K562 (cell line): ENCODE results near the gene FAM177B. TPM values are rescaled to one million over a fixed set of nuclear protein-coding genes. Genes with fewer than 3 reads are reported as not detected.

Experiments
- C11orf30 ChIP-seq: fragments of 450-650 bp; IDR thresholded peaks from 2 replicates; pipeline ENCODE4 v1.6.1; 2016; ENCODE audit warnings: low read depth, mild to moderate bottlenecking
- DMBX1 ChIP-seq: fragments of 250-450 bp; sonication (Bioruptor Pico); IDR thresholded peaks from 2 replicates; pipeline ENCODE4 v1.8.0; 2022; ENCODE audit warnings: inconsistent platforms, mild to moderate bottlenecking, moderate library complexity, borderline replicate concordance
- GABPB2 ChIP-seq: fragments of 250-450 bp; sonication (Bioruptor Pico); conservative IDR thresholded peaks from 2 replicates; pipeline ENCODE4 v1.5.1; 2021; ENCODE audit warnings: mild to moderate bottlenecking
- HCFC1 ChIP-seq: IDR thresholded peaks from 2 replicates; pipeline ENCODE4 v1.6.1; 2012; ENCODE audit warnings: low read depth, low read length, improper control_type of control experiment
- KLF1 ChIP-seq: fragments of 450-650 bp; IDR thresholded peaks from 2 replicates; pipeline ENCODE4 v1.6.1; 2016; ENCODE audit warnings: missing genetic modification characterization, missing compliant biosample characterization
- MAFF ChIP-seq: IDR thresholded peaks from 2 replicates; pipeline ENCODE4 v1.6.1; 2012; ENCODE audit warnings: low read length, improper control_type of control experiment
- RBM15 ChIP-seq: fragments of 200-400 bp; formaldehyde crosslinking; IDR thresholded peaks from 2 replicates; pipeline ENCODE4 v1.6.1; 2018; ENCODE audit warnings: mild to moderate bottlenecking, low read length, moderate library complexity; ENCODE audit not compliant: insufficient read depth
- RCOR1 ChIP-seq, 2 experiments: IDR thresholded peaks; 2 replicates each; pipeline ENCODE4 v1.6.1; 2012; ENCODE audit warnings: low read depth in 2 of 2, low read length in 2 of 2, borderline replicate concordance in 1 of 2, improper control_type of control experiment in 1 of 2
- SMARCC2 ChIP-seq: fragments of 450-650 bp; IDR thresholded peaks from 2 replicates; pipeline ENCODE4 v1.6.1; 2017; ENCODE audit warnings: antibody characterized with exemption, moderate library complexity, mild to moderate bottlenecking, low read depth
- SRSF9 ChIP-seq: fragments of 200-400 bp; formaldehyde crosslinking; IDR thresholded peaks from 2 replicates; pipeline ENCODE4 v1.6.1; 2017; ENCODE audit warnings: low read depth, low read length, borderline replicate concordance
- TEAD4 ChIP-seq, 2 experiments: sonication (generic) in 1 of 2; formaldehyde crosslinking in 1 of 2; IDR thresholded peaks; 2 replicates each; pipeline versions ENCODE4 v1.6.1 to v1.8.0; 2012 to 2022; ENCODE audit warnings: borderline replicate concordance in 1 of 2, inconsistent platforms in 1 of 2, low read length in 1 of 2, mild to moderate bottlenecking in 1 of 2, missing genetic modification reagents in 1 of 2
- U2AF2 ChIP-seq: fragments of 200-400 bp; formaldehyde crosslinking; optimal IDR thresholded peaks from 2 replicates; pipeline ENCODE3; 2017; ENCODE audit warnings: low read depth, mild to moderate bottlenecking, low read length
- XRCC3 ChIP-seq: fragments of 450-650 bp; IDR thresholded peaks from 2 replicates; pipeline ENCODE4 v1.6.1; 2017; ENCODE audit warnings: mild to moderate bottlenecking, moderate library complexity
- ZNF124 ChIP-seq: sonication (generic); formaldehyde crosslinking; IDR thresholded peaks from 2 replicates; pipeline ENCODE4 v1.8.1; 2022; ENCODE audit warnings: missing genetic modification reagents
- ZNF780A ChIP-seq: fragments of 250-450 bp; sonication (Bioruptor Pico); IDR thresholded peaks from 2 replicates; pipeline ENCODE4 v1.5.0; 2021; ENCODE audit warnings: mild to moderate bottlenecking
- polyA plus RNA-seq, 8 experiments: library from polyadenylated mRNA; depleted of rRNA in 4 of 8; stranded (reverse) in 5 of 8; unstranded in 3 of 8; fragments of >200 nt; fragmentation: Nextera tagmentation in 2 of 8; fragmentation: Illumina TruSeq in 1 of 8; extraction: Ambion mirVana in 2 of 8; extraction: Trizol in 1 of 8; gene quantifications; 2 replicates each; pipeline versions ENCODE4 v1.2.1 to v1.2.3, GENCODE V29; 2011 to 2014; ENCODE audit warnings: inconsistent platforms in 1 of 8, missing spikeins in 1 of 8
- total RNA-seq, 7 experiments: library from RNA; depleted of rRNA in 6 of 7; stranded (reverse); fragments of >200 nt in 6 of 7; fragmentation: Illumina TruSeq in 2 of 7; extraction: Trizol in 2 of 7; gene quantifications; 2 replicates each; pipeline versions ENCODE4 v1.2.1 to v1.2.3, GENCODE V29; 2011 to 2021; ENCODE audit warnings: low replicate concordance in 1 of 7
- TF ChIP-seq, protein P1 (sequence below): sonication (generic); formaldehyde crosslinking; IDR thresholded peaks from 2 replicates; pipeline ENCODE4 v1.8.0; 2022; ENCODE audit warnings: mild to moderate bottlenecking, missing genetic modification reagents
- TF ChIP-seq, protein P2 (sequence below): fragments of 200-800 bp; sonication (Bioruptor generic); IDR thresholded peaks from 2 replicates; pipeline ENCODE4 v1.6.1; 2017; ENCODE audit warnings: missing genetic modification characterization, missing compliant biosample characterization

Gene FAM177B
- total and polyA plus RNA-seq, 9 of the 15 experiments (the other 6 are each of a cell fraction or from before 2014, with no cell fraction given): not detected

DNA sequence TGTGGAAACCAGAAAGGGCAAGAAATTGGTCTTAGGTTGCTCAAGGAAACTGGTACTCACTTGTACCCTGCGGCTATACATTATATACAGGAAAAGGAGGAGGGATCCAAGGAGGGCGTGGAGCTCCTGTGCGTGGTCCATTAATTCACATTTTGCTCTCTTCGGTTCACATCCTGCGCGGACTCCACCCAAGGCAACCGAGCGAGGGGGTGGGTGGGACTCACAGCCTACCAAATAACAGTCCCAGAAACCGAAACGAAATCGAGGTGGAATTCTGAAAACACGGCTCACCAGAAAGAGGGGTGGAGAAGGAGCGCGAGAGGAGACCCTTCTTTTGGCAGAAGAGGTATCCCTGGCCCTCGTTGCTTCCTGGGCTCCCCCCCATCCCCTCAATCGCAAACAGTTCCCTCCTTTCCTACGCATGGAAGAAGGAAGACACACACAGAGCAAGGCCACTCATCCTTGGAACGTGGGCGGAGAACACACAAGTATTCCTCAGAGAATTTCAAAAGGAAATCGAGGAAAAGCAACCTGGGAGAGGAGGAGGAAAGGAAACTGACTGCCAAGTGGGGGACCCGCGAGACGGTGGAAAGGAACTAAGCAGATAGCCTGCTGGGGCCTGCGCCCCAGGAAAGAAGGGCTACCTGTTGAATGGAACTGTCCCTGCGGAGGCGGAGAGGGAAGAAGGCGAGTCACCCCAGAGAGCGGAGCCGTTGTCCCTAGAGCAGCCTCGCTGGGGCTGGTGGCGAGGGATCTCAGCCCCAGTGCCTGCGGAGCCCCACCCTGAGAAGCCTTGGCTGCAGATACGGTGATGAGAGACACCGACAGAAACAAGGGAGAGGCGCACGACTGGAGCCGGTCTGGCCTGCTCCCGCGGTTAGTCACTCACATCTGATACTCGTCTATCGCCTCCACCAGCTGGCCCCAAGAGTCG, 25.4 kb upstream of the FAM177B start (continued):
- TF ChIP-seq RCOR1 (IDR thresholded peaks at IDR 0.05; ENCODE audit: borderline replicate concordance in 1 of 2, low read depth in 2 of 2, low read length in 2 of 2): peak in 1 of 2 experiments; percentile 75; a peak in 1 of 4 replicates
- TF ChIP-seq HCFC1: no peak
- peak; percentile 70 for TF ChIP-seq TEAD4 (IDR thresholded peaks at IDR 0.05; ENCODE audit: low read length)
- no peak for TF ChIP-seq TEAD4 (CRISPR knock-in tag; IDR thresholded peaks at IDR 0.05; ENCODE audit: borderline replicate concordance)
- TF ChIP-seq DMBX1 (CRISPR knock-in tag): peak; percentile 71; the same call in 1 of the 2 replicates
- TF ChIP-seq, protein P1, sequence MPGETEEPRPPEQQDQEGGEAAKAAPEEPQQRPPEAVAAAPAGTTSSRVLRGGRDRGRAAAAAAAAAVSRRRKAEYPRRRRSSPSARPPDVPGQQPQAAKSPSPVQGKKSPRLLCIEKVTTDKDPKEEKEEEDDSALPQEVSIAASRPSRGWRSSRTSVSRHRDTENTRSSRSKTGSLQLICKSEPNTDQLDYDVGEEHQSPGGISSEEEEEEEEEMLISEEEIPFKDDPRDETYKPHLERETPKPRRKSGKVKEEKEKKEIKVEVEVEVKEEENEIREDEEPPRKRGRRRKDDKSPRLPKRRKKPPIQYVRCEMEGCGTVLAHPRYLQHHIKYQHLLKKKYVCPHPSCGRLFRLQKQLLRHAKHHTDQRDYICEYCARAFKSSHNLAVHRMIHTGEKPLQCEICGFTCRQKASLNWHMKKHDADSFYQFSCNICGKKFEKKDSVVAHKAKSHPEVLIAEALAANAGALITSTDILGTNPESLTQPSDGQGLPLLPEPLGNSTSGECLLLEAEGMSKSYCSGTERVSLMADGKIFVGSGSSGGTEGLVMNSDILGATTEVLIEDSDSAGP (CRISPR knock-in tag): no peak
- no peak for TF ChIP-seq SRSF9
- TF ChIP-seq, protein P2, sequence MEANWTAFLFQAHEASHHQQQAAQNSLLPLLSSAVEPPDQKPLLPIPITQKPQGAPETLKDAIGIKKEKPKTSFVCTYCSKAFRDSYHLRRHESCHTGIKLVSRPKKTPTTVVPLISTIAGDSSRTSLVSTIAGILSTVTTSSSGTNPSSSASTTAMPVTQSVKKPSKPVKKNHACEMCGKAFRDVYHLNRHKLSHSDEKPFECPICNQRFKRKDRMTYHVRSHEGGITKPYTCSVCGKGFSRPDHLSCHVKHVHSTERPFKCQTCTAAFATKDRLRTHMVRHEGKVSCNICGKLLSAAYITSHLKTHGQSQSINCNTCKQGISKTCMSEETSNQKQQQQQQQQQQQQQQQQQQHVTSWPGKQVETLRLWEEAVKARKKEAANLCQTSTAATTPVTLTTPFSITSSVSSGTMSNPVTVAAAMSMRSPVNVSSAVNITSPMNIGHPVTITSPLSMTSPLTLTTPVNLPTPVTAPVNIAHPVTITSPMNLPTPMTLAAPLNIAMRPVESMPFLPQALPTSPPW: peak; percentile 33
- no peak for TF ChIP-seq ZNF124 (CRISPR knock-in tag)
- no peak for TF ChIP-seq ZNF780A
- TF ChIP-seq C11orf30: no peak
- TF ChIP-seq KLF1 (tag): peak; percentile 73; the same call in 1 of the 2 replicates
- no peak for TF ChIP-seq XRCC3
- TF ChIP-seq RBM15: no peak
- TF ChIP-seq SMARCC2: peak; percentile 17; the same call in 1 of the 2 replicates
- no peak for TF ChIP-seq U2AF2
- TF ChIP-seq GABPB2 (CRISPR knock-in tag): no peak
- TF ChIP-seq MAFF: no peak
